ENCODE measurements around the gene DPP6.

DPP6 gene

DNA sequence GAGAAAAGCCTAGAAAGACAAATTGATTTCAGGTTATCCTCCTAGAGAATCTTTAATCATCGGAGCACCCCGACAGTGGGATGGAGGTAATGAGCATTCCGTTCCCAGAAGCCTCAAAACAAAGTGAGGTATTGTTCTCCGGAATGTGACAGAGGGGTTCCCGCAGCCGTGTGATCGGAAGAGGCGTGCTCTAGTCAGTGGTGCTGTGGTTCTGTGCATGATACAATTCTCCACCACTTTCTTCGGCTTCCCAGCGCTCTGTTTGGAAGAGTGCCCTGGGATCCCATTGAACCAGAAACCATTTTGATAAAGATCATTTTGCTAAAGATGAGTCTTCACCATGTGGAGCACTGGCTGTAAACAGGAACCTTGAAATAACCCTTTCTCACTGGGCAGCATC, 516.1 kb downstream of the DPP6 start:
- no peak for DNase-seq

DNA sequence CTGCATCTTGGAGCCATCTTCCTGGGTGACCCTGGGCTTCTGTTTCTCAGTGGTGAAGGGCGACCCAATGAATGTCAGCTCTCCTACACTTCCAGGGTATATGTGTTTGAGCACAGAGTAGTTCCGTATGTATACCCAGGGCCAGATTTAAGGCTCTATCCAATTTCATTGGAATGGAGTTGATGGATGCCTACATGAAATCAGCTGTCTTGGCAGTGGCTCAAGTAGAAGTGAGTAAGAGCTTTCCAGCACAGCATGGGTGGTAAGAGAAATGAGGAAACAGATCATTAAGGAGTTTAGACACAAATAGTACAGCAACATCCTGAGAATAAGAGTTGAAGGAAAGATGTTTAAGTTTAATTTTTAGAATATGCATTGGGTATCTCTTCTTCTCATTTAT, 517.7 kb downstream of the DPP6 start:
- DNase-seq: no peak

DNA sequence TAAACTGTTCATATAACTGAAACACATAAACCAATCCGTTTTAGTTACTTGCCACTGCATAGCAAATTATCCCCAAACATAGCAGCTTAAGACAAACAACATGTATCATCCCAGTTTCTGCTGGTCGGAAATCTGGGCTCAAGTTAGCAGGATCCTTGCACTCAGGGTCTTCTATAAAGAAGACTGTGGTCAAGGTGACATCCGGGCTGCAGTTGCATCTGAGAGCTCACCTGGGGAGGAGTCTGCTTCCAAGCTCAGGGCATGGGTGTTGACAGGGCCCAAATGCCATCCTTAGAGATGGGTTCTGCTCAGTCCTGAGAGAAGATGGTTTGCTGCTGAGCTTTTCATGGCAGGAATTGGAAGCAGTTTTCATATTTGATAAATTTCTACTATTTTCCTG, 519.6 kb downstream of the DPP6 start:
- no peak for DNase-seq

DNA sequence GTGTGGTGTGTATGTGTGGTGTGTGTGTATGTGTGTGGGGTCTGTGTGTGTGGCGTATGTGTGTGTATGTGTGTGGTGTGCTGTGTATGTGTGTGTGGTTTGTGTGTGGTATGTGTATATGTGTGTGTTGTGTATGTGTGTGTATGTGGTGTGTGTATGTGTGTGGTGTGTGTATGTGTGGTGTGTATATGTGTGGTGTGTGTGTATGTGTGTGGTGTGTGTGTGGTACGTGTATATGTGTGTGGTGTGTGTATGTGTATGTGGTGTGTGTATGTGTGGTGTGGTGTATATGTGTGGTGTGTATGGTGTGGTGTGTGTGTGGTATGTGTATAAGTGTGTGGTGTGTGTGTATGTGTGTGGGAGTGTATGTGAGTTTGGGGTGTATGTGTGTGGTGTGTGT, 522.0 kb downstream of the DPP6 start:
- DNase-seq: no peak

DNA sequence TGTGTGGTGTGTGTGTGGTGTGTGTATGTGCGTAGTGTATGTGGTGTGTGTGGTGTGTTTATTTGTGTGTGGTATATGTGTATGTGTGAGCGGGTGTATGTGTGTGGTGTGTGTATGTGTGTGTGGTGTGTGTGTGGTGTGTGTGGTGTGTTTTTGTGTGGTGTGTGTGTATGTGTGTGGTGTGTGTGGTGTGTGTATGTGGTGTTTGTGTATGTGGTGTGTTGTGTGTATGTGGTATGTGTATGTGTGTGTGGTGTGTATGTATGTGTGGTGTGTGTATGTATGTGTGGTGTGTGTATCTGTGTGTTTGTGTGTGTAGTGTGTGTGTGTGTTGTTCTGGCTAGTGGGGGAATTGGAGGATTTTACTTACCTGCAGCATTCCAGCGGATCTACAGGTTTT, 523.3 kb downstream of the DPP6 start:
- DNase-seq: no peak

DNA sequence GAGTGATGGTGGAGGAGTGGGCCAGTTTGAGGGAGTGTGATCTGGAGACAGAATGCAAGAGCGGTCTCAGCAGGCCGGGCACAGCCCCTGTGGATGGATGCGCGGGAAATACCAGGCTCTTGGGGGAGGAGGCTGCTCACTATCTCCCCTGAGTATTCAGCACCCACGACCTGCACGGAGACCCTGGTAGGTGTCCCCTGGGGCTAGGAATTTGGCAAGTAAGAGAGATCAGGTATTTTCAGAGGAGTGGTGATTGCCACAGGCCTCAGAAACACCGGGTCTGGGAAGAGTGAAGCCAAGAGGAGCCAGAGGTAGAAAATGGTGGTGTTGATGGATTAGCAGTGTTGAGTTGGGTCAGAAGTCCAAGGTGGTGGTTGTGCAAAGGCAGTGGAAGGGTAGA, 524.4 kb downstream of the DPP6 start:
- no peak for DNase-seq

DNA sequence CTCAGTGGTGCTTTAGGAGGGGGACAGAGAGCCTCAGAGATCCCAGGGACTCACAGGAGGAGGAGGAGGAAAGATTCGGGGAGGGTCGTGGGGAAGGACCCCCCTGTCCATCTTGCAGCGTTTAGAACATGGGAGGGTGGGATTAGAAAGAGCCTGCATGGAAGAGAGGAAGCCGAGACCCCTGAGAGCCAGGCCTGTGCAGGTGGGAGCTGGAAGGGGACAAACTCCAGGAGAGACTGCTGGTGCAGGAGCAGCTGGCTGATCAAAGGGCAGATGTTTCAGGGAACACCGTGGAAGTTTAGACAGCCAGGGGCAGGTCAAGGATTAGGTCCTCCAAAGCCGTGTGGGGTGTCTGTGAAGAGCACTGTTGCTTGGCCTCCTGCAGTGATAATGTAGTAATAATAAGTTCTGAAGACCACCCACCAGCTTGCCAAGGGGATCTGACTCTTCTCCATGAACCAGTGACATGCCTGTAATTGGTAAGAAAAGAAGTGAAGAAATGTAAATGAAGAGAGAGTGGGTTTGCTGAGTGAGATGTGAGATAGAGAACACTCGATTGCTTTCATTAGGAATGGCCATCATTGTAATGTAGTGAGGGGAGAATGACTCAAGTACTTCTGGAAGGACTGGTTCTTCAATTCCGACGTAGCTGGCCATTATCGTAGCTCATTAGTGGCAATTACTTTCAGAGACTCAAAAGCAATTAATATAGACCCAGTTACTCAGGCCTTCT, 525.1 kb downstream of the DPP6 start:
- no peak for DNase-seq

DNA sequence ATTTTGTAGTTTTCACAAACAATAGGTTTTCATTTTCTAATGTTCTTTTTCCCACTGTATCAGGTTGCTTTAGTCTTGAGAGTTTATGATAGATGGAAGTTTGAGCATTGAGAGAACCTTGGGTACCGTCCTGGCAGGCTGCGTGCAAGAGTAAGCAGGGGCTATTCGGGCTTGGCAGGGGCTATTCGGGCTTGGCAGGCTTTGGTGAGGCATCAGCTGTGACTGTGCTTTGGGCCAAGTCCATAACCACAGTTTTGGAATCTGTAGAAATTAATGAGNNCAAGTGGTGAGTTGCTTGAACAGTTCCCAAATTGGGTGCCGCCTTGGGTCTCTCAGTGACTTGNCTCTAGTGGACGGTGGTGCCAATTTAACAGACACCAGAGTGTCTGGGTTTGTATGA, 526.1 kb downstream of the DPP6 start:
- no peak for DNase-seq

DNA sequence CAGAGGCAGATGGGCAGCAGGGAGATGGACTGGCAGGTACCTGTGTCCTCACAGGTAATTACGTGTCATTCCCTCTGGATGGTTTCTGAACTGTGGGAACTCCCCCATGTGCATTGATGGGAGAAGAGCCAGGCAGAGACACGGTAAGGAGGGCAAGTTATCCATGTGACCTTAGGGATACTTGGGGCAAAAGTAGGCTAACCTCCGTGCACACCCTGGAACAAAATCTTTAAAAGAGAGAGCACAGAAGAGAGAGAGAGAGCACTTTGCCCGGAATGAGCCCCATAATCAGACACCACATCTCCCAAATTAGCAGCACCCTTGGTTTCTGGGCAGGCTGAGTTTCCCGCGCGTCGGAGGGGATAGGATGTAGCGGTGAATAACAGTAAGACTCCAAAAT, 527.5 kb downstream of the DPP6 start:
- DNase-seq: no peak

DNA sequence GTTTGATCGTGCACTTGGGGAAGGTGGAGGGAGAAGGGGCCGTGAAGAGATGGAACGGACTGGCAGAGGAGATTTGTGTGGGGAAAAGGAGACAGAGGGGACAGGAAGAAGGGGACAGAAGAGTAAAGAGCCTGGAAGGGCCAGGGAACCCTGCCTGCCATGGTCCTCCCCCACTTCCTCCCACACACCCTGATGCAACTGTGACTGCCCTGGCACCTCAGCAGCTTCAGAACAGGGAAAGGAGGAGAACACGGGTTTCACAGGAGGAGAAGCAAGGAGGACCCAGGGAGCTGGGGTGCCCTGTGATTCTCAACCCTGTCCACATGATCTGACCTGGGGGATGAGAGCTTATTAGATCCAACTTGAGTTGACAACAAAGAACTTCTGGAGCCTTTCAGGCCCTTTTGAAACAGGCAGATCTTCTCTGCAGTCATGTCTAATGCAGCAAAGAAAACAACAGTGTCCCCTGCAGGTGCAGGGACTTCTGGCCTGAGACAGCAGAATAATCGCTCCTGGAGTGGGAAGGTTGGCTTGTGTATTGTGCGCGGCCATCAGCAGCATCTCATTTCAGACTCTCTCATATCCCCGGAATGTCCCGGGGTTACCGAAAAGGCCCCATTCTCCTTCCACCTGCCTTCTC, 529.2 kb downstream of the DPP6 start:
- DNase-seq: peak; percentile 18

DNA sequence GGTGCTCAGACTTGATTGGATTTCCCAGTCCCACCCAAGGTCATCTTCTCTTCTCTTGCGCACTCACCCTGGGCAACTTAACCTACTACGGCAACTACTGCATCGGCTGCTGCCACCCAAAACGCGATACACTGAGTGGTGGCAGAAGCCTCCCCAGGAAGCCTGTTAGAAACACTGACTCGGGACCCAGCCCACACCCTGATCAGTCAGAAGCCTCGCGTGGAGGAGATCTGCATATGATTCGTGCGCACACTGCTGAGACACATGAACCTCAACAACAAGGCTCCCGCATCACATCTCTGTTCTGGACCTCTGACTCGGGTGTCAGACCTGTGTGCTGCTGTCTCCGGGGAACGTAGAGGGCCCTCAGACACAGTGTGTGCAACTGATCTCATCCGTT, 531.3 kb downstream of the DPP6 start:
- no peak for DNase-seq

DNA sequence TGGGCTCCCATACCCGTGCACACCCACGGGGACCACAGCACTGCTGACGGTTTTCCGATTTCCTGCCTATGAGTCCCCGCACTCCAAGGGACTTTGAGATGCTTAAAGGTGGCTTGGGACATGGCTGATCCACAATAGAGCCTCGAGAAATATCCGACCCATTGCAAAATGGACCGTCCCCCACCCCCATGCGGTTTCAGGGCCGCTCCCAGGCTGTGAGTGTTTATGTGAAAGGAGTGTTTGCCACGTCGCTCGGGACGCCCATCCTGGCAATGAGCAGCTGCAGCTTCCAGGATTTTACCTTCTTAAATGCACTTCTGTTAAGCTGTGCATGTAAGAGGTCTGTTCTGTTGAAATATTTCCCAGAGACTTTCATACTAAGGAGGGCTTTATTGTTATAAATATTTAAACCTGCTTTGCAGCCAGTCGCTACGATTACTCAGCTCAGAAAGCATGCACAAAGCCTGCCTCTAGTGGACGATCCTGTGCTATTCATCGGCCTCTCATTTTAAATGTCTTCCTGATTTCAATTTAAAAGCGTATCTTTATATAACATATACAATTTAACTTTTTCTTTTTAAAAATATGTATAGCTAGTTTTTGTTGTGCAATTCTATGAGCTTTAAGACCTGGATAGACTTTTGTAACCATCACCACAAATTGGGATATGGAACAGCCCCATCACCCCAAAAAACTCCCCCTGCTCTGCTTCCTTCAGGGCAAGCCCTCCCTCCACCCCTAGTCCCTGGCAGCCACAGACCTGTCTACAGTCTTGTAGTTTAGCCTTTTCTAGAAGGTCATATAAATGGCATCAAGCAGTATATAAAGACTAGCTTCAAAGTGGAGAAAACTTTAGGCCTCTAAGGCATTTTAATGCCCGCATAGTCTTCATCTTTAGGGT, 532.4 kb downstream of the DPP6 start:
- no peak for DNase-seq

DNA sequence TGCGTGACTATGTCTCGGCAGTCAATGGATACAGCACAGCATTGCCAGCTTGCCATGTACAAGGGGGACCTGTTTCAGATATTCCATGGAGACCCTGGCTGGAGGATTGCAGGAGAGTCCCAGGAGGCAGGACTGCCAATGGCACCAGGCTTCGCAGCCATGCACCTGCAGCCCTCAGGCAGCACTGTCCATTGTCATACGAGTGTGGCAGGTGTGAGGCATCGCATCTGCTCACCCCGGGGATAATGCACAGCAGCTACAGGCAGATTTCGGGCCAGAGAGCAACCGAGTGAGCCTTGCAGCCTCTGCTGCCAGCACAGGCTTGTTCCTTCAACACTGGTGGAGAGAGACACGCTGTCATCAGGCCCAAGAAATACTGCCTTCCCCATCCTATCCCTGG, 535.6 kb downstream of the DPP6 start:
- peak; percentile 91 for DNase-seq

DNA sequence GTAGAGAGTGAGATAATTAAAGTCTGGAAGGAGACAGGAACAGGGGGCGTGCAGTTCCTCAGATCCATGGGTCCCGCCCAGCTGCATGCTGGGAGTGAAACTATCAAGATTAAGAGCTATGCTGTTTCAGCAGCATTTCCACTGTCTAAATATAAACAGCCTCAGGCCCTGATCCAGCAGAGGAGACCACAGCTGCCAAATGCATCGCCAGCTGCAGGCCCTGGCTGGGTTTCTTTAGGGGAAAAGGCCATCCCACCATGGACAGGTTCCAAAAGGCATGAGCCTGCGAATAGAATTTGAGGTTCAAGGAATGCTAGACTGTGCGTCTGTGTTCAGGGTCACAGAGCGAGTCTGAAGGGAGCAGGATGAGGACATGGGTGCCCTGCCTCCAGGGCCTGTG, 539.3 kb downstream of the DPP6 start:
- peak; percentile 45 for DNase-seq

DNA sequence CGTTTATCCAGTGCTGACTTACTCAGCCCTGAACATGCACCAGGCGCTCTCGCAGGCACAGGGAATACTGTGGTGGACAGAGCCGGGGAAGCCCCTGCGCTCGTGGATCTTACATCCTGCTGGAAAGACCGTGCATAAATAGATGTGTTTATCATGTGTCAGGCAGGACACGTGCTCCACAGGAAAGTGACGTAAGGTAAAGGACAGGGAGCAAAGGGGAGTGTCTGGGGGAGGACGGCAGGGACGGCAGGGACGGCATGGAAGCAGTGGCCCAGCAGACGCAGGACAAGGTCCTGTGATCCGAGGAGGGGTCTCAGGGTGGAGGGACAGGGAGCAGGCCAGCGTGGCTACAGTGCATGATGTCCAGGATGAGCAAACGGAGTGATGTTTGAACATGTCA, 540.2 kb downstream of the DPP6 start:
- no peak for DNase-seq

DNA sequence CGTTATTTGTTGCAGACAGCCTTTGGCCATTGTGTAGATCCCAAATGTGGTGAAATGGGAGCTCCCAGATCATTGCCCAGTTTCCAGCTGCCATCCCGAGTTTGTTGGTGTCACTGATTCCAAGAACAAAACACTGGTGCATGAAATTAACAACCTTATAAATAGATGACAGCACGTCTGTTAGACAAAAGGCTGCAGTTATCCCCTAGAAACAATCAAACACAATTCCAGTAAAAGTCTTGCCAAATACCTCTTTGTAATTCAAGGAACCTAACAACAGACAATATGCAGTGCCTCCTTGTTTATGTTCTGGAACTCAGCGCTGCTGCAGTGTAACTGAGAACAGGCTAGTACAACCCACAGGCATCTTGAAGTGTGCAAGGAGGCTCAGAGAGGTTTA, 546.2 kb downstream of the DPP6 start:
- no peak for DNase-seq

DNA sequence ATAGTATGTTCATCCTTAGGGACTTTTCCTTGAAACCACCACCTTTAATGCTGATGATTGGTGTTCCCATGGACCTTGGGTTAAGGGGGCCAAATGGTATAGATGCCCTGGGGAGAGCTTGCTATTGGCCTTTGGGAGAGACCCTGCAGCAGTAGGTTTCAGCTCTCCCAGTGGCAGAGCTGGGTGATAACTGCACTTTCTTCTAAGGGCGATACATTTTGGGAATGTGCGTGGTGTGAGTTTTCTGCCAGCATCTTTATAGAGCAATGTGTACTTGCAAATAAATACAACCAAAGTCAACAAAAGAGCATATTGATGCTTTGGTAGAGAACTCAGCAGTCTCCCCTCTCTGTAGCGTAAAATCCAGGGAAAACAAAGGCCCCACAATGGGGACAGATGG, 546.7 kb downstream of the DPP6 start:
- no peak for DNase-seq

DNA sequence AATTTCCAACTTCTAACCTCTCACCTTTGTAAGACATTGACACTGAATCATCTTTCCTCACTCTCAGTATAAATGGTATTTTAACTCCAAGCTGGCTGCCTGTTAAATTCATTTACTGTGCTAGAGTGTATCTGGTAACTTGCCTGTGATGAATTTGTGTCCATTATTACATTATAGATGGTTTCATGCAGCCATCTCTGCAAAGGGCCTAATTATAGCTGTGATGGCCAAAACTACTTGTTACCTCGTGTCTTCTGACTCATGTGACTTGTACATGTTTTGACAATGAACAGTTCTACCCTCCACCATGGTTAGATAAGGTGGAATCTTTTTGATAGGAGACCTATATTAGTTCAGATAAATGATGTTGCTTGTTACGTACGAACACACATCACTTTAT, 558.7 kb downstream of the DPP6 start:
- no peak for DNase-seq

DNA sequence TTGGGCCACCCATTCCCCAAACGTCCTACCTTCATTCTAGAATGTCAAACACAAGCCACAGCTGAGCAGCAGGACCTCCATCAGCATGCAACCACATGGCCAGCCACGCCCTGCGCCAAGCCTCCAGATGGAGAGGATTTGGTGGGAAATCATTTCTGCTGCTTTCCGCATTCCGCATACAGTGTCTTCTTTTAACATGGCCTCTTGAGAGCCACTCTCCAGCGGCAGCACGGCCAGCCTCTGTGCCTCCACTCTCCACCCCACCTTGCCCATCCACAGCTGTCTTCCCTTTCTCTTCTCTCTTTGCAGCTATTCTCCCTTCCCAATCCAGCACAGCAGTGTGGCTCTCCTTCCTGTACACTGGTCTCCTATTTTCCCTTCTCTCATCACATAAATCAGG, 561.6 kb downstream of the DPP6 start:
- DNase-seq: no peak

DNA sequence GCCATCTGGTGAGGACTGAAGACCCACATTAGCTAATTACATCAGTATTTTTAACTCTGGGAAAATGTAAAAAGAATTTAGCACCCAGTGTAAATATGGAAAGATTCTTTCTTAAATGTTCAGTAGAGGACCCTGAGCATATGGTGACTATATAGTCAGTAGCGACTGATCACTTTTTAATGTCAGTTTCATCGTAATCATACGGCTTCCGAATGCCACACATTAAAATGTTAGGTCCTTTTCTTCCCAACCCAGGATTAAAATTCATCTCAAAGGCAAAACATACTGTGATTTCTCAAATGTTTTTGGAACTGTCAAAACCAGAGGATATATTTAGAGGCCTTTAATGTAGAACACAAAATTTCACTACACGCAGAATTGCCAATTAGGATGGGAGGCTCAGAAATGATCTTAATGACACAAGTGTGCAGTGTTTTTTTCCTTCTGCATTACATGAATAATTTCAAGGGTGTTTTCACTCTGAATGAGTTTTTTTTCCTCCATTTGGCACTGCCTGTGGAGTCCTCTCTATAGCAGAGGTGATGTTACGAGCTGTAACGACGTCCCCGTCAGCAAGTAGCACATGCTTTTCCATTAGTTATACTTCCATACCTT, 568.0 kb downstream of the DPP6 start:
- no peak for DNase-seq

DNA sequence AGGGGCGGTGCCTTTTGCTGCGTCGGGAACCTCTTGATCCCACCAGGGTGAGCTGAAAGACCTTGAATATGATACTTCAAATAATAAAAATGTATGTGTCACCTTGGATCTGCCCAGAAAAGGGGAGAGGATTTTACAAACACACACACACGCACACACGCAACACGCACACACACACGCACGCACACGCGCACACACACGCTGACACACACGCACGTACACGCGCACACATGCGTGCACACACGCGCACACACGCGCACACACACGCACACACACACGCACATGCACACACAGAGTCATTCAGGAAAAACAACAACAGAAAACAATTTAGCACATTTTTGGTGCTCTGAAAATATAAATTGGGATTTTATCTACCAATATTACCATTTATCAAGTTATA, 571.2 kb downstream of the DPP6 start:
- no peak for DNase-seq

DNA sequence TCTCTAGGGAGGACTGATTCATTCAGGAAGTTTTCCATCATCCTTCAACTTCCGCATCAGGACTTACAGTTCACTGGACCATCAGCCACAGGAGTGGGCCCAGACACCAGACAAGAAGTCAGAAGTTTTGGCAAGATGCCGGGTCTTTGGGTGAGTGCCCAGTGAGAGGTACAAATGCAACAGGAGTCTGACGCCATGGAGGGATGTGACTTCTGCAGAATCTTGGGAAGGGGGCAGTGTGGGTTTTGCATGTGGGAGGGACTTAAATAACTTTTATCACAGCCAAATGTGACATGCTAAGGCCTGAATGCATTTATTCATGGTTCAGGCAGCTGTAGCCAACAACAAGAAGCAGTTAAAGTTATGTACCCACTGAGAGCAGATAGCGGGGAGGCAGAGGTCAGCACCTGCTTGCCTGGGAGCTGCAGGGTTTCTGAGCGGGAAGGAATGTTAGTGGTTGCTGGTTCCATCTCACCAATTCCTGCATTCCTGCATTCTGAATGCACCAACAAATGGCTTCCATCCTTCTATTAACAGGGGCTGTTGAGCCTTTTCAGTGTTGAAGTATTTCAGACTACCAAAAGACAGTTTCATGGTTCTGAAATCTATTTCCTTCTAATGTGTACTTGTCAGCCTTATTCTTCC, 575.6 kb downstream of the DPP6 start:
- DNase-seq: no peak

DNA sequence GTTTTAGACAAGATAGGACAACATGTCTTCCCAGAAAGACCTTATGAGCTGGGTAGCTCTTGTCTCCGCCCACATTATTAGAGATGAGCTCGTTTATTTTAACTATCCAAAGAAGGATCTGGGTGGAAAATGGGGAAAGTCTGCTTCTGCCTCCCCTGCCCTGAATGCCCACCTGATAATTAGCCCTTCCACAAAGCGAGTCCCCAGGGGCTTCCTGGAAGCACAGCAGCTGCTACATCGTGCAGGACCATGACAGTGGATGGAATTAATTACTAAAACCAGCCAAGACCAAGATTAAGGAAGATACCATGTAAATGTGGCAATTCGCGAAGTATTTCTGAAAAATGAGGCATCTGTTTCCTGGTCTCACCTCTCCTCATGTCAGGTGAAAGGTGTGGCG, 576.4 kb downstream of the DPP6 start:
- DNase-seq: no peak

Data from NCI-H345 (cell line).